Nucleus accumbens (tissue), 56 donors: Measurements from ENCODE around the gene MYO10.

Experiments
- DNase-seq, 56 donors: peaks; one replicate each; lab custom pipeline; 2025; lab: John Stamatoyannopoulos, UW

The MYO10 gene

GRCh38 chr5:16693879-16694278, 242.2 kb downstream of the MYO10 start:
- DNase-seq: no peak

- no peak for DNase-seq
Measured at GRCh38 chr5:16691731-16692130, 244.4 kb downstream of the MYO10 start.

- peak in 22 of 56 donors; percentile 13 to 58 (median 29) for DNase-seq
Measured at GRCh38 chr5:16690243-16690852, 245.7 kb downstream of the MYO10 start.

DNA sequence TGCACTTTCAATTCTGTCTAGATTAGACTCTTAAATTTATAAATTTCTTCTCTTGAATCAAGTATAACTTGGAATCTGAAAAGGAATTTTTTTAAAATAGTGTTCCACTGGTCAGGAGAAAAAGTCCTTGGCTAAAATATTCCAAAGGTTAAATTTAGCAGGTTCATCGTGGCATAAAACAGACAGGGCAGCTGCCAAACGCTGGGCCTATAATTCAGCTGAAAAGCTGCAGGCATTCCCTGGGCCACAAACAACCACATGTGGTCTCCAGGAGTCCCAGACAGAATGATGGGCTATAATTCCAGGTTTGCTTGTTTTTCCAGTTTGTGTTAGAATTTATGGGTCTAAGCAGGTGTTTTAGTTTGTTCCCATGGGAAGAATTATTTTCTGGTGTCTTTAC, 248.2 kb downstream of the MYO10 start:
- no peak for DNase-seq

DNA sequence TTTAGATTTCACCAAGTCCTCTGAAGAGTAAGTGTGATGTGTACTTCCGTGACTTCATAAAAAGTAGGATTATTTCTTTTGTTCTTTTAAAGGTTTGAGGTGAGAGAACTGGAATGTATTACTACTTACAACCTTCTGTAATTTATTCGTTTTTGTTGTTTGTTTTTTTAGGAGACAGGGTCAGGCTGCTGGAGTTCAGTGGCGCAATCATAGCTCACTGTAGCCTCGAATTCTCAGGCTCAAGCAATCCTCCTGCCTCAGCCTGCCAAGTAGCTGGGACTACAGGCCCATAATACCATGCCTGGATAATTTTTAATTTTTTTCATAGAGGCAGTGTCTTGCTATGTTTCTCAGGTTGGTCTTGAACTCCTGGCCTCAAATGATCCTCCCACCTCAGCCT, 251.0 kb downstream of the MYO10 start:
- DNase-seq: no peak

GRCh38 chr5:16681876-16682275, 254.2 kb downstream of the MYO10 start:
- DNase-seq: no peak

DNA sequence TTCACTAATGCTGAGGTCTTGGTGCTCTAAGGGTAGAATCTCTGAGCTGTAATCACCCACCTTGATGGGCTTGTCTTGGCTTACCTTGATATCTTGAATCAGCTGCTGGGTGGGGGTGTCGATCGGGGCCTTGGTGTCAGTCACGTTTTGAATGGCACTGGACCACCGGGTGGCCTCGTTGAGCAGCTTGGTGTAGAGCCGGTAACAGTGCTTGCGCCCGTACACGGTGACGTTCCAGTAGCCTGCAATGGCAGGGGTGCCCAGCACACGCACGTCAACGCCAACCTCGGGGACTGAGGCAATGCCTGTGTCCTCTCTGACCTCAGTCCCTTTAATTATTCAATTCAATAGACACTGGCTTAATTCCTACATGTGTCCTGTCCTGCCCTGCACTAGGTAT, 256.2 kb downstream of the MYO10 start:
- no peak for DNase-seq

GRCh38 chr5:16679190-16679589, 256.9 kb downstream of the MYO10 start:
- no peak for DNase-seq

DNA sequence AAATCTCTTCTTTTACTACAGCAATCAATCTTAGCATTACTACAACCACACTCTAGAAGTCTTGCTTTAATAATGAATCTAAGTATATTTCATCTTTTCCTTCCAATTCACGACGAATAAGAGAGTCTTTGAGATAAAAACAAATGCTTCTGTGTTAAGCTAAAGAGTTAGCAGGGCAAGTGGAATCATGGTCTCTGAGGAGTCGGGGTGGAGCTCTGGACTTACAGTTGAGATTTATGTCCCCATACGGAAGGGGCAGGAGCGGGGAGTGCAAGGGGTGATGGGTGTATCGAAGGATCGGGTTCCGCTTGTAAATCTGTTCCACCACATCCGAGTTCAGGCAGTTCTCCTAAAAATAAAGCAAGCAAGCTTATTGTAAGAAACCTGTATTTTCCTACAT, 260.3 kb downstream of the MYO10 start:
- no peak for DNase-seq

DNA sequence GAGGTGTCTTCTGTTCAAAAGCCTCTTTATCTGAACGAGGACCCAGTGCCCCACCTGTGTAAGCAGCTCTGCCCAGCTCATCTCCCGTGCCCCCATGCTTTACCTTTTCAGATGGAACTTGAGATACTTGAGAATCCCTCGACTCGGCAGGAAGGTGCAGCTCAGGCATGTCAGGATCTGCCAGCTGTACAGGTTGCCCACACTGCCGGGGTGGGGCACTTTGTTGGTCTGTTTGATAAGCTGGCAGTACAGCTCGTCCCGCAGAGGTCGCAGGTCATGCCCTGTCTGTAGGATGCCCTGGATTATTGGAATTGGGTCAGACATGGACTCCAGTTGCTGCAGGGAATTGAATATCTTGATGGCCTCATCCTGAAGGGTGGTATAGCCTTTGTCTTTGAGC, 261.3 kb downstream of the MYO10 start:
- no peak for DNase-seq

DNA sequence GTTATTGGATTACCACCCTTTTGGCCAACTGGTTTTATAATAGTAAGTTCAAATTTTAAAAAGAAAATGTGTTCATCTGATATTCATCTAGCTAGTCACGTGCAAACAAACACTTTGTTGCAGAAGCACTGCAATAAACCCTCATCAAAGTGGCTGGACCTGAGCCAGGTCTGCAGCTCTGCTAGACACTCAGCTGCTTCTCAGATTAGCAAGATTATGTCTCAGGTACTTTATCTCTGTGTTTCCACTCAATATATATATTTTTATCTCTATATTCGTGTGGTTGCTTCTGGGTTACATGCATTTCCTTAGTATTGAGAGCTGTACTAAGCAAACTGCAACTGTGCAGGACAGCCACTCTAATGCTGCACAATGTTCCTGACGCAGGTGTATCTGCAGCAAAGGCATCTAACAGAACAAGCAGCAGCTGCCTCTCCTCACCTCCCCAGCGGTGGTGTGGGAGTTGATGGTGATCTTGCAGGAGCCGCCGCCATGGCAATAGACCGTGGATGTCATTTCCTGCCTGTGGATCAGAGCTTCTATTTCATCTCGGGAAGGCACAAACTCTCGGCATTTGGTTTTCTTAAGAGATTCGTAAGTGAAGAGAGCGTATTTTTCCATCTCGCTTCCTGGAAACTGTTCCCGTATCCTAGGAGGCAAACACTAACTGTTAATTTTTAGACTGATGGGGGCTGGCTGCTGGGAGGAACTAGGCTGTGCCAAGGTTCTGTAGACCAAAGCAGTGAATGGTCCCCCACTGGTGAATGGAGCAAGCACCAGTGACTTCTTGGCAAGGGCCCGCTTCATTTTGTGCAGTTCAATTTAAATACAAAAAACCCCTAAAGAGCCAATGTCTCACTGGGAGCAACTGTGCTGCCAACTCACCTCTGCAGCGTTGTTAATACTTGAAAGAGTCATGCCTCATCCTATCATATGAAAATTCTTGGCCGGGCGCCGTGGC, 262.6 kb downstream of the MYO10 start:
- peak in 25 of 56 donors; percentile 10 to 70 (median 41) for DNase-seq

GRCh38 chr5:16671208-16671607, 264.9 kb downstream of the MYO10 start:
- DNase-seq: no peak

GRCh38 chr5:16669776-16670175, 266.3 kb downstream of the MYO10 start:
- no peak for DNase-seq

- DNase-seq: no peak
Measured at GRCh38 chr5:16668631-16669030, 267.5 kb downstream of the MYO10 start.

DNA sequence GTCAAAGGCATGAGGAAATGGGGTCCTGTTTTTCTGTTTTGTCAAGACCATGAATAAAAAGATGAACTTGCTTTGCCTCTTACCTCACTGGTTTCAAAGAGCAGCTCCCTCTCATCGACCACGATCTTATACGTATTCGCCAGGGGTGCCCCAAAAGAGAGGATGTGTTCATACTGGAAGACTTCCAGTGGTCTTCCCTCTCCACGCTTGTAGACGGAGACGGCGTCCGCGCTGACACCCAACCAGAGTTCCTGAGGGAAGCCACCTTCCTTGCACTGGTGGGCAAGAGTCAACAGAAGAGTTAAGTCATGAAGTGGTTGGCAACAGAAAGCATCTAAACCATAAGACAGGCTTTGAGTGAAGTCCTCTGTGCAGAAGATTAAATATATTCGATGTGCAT, 267.9 kb downstream of the MYO10 start:
- no peak for DNase-seq

GRCh38 chr5:16666883-16667398, 269.1 kb downstream of the MYO10 start:
- peak in 38 of 56 donors; percentile 11 to 66 (median 30) for DNase-seq

- peak in 1 of 56 donors; percentile 20 for DNase-seq
Measured at GRCh38 chr5:16666130-16666882, 269.8 kb downstream of the MYO10 start.

DNA sequence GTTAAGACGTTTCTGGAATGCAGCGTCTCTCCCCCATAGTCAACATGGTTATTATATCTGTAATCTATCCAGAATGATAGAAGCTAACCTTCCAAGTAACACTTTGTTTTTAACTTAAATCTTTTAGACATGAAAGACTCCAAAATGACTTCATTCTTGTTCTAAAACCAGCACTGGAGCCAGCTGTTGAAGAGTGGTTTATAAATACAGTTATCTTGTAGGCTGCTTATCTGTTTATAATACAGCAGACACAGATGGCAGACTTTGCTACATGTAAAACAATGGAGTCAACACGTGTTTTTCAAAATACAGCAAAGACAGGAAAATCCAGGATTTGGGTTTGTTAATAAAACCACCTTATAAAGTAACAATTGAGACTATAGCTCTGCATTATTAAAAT, 270.5 kb downstream of the MYO10 start:
- no peak for DNase-seq

- no peak for DNase-seq
Measured at GRCh38 chr5:16664368-16664767, 271.7 kb downstream of the MYO10 start.

- no peak for DNase-seq
Measured at GRCh38 chr5:16663840-16664239, 272.2 kb downstream of the MYO10 start.

DNA sequence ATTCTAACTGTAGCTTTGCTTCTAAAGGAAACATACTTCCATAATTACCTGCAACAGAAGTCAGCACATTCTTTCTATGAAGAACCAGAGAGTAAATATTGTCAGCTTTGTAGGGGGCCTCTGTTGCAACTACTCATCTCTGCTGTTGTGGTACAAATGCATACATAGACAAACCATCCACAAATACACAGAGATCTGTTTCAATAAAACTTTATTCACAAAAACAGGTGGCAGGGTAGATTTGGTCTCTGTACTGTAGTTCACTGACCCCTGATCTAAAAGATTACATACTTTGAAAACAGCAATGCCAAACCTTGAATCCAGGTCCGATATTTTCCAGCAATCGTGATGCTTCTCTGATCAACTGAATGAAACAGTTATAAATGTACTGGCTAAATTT, 274.4 kb downstream of the MYO10 start:
- DNase-seq: no peak
